ENCODE results near the gene MED8.
"Not testable (repeated sequence)": the region's sequence is repeated elsewhere in the genome, so short reads cannot be mapped to it uniquely, and the experiment has no call there.

MED8 gene

DNA sequence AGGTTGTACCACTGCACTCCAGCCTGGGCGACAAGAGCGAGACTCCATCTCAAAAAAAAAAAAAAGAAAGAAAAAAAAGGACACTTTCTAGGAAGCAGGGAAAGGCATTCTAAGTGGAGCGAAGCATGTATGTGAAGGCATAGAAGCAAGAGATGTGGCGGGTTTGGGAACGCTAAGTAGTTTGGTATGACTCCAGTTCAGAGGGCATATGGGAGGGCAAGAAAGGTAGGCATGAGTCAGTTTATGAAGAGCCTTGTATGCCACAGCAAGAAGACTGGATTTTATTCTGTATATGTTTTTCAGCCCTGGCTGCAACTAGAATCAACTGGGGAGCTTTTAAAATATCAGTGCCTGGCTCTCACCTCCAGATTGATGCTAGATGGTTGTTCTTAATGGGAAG is 17.4 kb downstream of the MED8 start:
- TF ChIP-seq, protein P1, sequence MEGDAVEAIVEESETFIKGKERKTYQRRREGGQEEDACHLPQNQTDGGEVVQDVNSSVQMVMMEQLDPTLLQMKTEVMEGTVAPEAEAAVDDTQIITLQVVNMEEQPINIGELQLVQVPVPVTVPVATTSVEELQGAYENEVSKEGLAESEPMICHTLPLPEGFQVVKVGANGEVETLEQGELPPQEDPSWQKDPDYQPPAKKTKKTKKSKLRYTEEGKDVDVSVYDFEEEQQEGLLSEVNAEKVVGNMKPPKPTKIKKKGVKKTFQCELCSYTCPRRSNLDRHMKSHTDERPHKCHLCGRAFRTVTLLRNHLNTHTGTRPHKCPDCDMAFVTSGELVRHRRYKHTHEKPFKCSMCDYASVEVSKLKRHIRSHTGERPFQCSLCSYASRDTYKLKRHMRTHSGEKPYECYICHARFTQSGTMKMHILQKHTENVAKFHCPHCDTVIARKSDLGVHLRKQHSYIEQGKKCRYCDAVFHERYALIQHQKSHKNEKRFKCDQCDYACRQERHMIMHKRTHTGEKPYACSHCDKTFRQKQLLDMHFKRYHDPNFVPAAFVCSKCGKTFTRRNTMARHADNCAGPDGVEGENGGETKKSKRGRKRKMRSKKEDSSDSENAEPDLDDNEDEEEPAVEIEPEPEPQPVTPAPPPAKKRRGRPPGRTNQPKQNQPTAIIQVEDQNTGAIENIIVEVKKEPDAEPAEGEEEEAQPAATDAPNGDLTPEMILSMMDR (IDR thresholded peaks at IDR 0.05) = no peak
- H3K27ac ChIP-seq = no peak overlapping the region

DNA sequence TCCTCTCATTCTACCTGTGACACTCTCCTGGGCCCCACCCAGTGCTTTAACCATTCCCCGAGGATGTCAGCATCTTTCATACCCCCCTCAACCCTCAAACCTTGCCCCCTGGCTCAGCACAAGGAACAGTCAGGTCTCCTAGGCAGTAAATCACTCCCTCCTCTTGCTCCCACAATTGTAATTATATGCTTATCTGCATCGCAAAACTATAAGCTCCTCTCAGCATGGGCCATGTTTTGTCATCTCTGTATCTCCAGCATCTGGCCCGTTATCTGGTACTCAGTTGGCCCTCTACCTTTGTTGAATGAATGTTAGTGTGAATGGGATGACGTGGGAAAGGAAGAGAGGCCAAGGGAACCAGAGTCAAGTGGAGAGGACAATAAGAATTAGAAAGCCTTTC is 19.0 kb downstream of the MED8 start:
- TF ChIP-seq, protein P1 (IDR thresholded peaks at IDR 0.05) = no peak
- no peak for TF ChIP-seq ZFX (IDR thresholded peaks at IDR 0.05; ENCODE audit: borderline replicate concordance)
- H3K27ac ChIP-seq = no peak overlapping the region; the same call in 1 of the 2 replicates

DNA sequence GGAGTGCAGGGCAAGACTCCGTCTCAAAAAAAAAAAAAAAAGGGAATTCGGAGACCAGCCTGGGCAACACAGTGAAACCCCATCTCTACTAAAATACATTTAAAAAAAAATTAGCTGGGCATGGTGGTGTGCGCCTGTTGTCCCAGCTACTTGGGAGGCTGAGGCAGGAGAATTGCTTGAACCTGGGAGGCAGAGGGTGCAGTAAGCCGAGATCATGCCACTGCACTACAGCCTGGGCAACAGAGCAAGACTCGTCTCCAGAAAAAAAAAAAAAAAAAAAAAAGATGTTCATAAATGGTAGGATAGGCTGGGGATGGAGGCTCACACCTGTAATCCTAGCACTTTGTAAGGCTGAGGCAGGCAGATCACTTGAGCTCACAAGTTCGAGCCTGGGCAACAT is 19.8 kb downstream of the MED8 start:
- H3K27ac ChIP-seq = not testable (repeated sequence)

DNA sequence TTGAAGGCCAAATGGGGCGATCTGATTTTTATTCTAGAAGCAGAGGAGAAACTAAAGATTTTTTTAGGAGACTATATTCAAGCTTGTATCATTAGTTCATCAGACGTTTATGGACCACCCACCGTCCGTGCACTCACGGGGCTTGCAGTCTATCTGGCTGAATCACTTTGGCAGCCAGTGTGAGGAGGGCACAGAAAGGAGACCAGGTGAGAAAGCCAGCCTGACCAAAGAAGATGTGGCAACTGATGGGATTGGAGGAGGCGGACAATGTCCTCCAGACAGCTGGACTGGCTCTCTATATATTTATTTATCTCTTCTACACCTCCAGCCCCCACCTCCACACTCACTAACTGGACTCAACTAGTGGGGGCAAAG is 21.0 kb downstream of the MED8 start:
- H3K27ac ChIP-seq = peak overlapping the region; percentile 95
- TF ChIP-seq, protein P1 (IDR thresholded peaks at IDR 0.05) = no peak
- TF ChIP-seq ZFX (IDR thresholded peaks at IDR 0.05; ENCODE audit: borderline replicate concordance) = no peak

DNA sequence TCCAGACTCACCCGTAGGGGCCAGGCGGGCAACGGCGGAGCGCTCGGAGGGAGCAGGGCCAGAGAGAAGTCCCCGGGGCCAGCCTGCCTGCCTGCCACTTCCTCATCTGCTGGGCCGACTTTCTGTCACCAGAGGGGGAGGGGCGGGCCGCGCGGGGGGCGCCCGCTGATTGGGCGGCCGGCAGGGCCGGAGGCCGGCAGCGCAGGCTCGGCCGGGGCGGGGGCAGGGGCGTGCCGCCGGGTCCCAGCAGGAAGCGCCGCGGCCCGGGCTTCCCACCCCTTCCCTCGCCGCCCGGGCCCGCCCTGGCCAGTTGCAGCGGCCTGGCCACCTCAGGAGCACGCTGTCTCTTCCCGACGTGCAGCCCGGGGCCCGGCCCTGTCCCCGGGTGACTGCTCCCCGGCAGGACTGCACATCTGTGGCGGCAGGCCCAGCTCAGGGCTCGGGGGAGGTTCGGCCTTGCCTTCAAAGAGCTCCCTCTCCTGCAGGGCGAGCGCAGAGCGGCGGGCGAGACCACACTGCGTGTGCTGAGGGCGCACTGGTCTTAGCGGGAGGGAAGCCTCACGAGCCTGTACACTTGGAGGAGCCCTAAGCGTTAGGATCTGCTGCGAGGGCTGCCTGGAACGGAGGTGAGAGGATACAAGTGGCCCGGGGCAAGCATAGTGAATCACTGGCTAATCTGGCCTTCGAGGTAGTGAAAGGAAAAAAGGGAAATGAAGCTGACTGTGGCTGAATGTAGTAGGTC is 21.5 kb downstream of the MED8 start, which contains the start of gene ELOVL1:
Gene ELOVL1, minus strand, starts transcription at position 108 of the 742 bp plus-strand sequence. CDS start 2,402 bp downstream, outside the sequence.
- TF ChIP-seq, protein P1 (IDR thresholded peaks at IDR 0.05) = peak; percentile 27
- no peak for TF ChIP-seq ZFX (IDR thresholded peaks at IDR 0.05; ENCODE audit: borderline replicate concordance)
- peak within 1 kb of the TSS; percentile 95 for H3K27ac ChIP-seq

DNA sequence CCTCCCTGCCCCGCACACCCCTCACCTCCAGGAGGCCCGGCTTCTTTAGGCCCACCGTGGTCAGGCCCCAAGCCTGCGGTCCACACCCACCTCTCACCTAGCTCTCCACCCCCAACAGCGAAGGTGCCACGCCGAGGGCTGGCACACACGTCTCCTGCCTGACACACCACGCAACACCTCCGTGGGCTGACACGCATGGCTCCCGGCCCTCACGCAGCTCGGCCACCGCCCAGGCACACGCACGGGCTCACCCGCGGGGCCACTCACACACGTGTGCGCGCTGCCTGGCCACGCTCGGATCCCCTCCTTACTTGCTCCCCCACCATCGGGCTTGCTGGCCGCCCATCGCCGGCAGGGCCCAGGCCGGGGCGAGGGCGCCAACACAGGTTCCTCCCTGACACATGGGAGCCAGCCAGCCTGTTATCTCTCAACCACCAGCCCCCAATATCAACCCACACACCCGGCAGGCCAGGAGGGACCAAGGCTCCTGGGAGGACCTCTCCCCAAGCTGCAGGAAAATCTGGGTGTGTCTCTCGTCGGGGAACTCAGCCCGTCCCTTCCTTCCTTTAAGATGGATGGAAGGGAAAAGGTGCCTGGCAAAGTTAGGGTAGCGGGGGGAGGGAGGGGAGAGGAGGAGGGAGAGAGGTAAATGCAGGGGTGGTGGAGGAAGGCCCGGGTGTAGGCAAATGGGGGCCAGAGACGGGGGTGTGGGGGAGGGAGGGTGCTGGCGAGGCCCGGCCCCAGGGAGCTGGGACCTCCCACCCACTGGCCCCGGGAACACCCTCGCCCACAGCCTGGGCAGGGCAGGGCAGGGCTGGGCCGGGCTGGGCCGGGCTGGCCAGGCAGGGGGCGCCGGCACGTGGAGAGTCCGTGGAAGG is 22.3 kb downstream of the MED8 start:
- peak overlapping the region; percentile 95 for H3K27ac ChIP-seq
- TF ChIP-seq ZFX (IDR thresholded peaks at IDR 0.05; ENCODE audit: borderline replicate concordance) = no peak
- TF ChIP-seq, protein P1 (IDR thresholded peaks at IDR 0.05) = no peak

DNA sequence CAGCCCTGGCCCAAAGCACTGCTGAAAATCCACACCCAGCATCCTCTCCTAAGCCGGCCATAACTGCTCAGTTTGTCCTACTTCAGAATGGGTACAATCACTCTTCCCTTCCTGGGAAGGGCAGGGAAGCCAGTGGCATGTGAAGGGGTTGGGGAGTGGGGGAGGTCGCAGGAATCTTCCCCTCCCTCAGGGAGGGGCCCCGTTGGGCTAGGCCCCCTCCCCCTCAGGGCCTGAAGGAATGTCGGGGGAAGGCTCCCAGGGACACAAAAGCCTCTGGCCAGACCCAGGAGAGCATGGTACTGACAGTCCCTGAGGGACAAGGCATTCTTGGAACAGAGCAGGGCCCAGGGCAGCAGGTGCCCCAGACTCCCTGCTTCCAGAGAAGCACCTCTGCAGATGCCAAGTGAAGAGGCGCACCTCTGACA is 23.0 kb downstream of the MED8 start:
- no peak for TF ChIP-seq ZFX (IDR thresholded peaks at IDR 0.05; ENCODE audit: borderline replicate concordance)
- TF ChIP-seq, protein P1 (IDR thresholded peaks at IDR 0.05) = no peak
- peak overlapping the region; percentile 95 for H3K27ac ChIP-seq

Measured in 22Rv1 (cell line).